Breast epithelium (tissue), 3 donors: Measurements from ENCODE around the gene NPSR1.

ENCODE experiments used
- CTCF ChIP-seq, 3 donors: fragments of 450-650 bp; IDR thresholded peaks; one replicate each; pipeline ENCODE4 v1.5.1; 2016 to 2017; ENCODE audit warnings: antibody characterized with exemption in 3 of 3, mild to moderate bottlenecking in 3 of 3, moderate library complexity in 3 of 3
- POLR2A ChIP-seq: fragments of 450-650 bp; IDR thresholded peaks from one replicate; pipeline ENCODE4 v1.6.1; 2016; ENCODE audit warnings: antibody characterized with exemption, mild to moderate bottlenecking, moderate library complexity
- POLR2AphosphoS5 ChIP-seq, 3 donors: sonication (generic); formaldehyde crosslinking; IDR thresholded peaks; one replicate each; pipeline ENCODE4 v1.6.1; 2017; ENCODE audit warnings: antibody characterized with exemption in 3 of 3

DNA sequence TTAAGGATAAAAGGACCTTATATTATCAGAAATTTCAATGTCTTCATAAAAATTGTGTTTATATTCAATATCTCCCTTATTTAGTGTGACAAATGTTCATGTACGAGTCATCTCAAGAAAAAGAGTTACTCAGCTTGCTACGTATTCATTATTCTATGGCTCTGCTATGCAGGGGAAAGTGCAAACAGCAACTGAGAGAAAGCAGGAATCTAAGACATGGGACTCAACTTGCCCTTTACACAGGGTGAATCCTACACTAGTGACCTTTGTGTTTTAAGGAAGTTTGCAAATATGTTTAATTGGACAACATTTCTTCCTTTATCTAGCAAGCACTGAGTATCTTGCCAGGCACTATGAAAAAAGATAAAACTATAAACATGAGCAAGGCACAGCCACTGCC lies 104.7 kb downstream of the NPSR1 start:
- TF ChIP-seq POLR2AphosphoS5 (IDR thresholded peaks at IDR 0.05) (no peak), CTCF (IDR thresholded peaks at IDR 0.05) (no peak), POLR2A (no peak)
